Left ventricle myocardium superior (tissue), 1 donor: ENCODE data around the gene UFC1. TPM values are rescaled to one million over a fixed set of nuclear protein-coding genes. Genes with fewer than 3 reads are reported as not detected.

Source experiments
- ATAC-seq: fragments of 200-7000 bp; cut with Tn5 transposase; one replicate; pipeline ENCODE4 v1.9.1; 2020; ENCODE audit warnings: mild to moderate bottlenecking, moderate library complexity
- DNase-seq: peaks from one replicate; pipeline ENCODE4 v3.0.0-alpha.2; 2020
- intact Hi-C: fragments of 100-400 bp; cut with micrococcal nuclease; formaldehyde crosslinking; loops from one replicate; pipeline ENCODE4 v1.11.0; 2022
- total RNA-seq: library from RNA; stranded (reverse); fragmentation: NEBNext Ultra II Directional; extraction: Animal tissue kit (Norgen Biotek cat#: 25700); gene quantifications from one replicate; pipeline ENCODE4 v1.2.1, GENCODE V29; 2021
- donor health status: DM: no; HTN: yes; CAD: no; lungs with severe emphysema.

The UFC1 gene
- total RNA-seq, 1 donor from 2014 or later, result 78.0 TPM

DNA sequence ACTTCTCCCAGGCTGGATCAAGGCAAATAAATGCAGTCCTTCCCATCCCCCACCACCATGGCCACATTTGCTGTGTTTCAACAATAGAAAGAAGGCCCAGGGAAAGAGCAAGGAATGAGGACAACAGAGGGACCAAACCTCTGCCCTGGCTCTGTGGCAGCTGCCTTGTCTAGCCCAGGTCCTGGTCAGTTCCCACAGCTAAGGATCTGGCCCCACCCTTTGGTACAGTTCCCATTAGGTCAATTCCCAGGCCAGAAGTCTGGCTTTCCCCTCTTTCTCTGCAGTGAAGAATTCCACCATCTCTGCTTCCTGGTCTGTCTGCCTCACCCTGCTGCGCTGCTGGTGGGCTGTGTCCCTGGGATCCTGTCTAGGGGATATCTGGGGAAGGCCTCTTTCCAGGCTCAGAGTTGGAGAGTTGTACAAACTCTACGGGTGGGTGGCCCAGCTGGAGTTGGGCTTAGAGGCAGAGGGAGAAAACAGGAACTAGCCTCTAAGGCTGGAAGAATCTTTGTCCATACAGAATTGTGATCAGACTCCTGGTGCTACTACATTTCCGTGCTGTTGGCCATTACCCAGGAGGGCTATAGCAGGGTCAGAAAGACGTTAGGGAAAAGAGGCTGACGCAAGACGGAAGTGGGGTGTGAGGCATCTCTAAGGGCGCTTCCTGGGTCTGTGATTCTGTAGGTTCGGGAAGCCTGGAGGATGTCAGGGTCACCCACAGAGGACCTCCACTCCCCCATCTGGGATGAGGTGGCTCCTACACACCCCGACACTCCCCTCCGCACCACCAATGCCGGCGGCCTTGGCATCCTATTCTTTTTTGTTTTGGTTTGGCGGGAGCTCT is 47.4 kb downstream of the UFC1 start:
- DNase-seq (peak; percentile 58), ATAC-seq (peak; percentile 52)
- intact Hi-C loops, result loop anchor here (2.0 kb wide), 1 partner anchor 16 kb away; no protein-coding TSS in a partner anchor

DNA sequence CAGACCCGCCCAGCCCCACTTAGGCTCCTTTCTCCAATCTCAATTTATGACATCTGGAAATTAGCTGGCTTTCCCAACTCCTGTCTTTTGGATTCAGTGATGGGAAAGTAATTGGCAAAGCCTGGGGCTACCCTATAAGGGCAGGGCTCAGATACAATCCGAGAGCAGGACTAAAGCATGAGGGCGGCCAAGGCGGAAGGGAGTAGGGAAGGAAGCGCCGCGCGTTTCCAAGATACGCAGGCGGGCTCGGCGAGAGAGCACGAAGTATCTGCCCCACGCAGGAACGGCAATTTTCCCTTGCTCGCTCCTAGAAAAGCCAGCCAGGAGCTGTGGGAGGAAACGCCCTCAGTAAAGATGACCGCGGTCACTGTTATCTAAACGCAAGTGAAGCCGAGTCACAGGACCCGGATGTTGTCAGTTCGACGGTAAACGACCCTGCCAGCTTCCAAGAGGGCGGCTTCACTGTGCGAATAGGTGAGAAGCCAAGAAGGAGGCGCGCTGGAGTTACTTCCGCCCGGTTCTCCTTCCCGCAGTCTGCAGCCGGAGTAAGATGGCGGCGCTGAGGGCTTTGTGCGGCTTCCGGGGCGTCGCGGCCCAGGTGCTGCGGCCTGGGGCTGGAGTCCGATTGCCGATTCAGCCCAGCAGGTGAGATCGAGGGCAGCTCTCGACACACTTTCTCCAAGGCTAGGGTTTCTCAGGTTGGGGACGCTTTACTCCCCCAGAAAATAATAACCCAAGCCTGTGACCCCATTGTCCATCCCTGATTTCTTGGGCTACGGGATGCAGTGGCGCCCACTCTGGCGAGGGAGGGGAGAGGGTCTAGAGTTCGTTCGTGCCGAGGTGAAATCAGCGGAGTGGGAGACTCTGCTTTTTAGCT is 48.3 kb downstream of the UFC1 start, which contains the start of gene NDUFS2:
TSS of gene NDUFS2 (plus strand) at position 532 of the 877 bp plus-strand sequence. CDS start at position 551, 19 bp downstream.
- peak; percentile 97 for DNase-seq
- peak; percentile 84 for ATAC-seq
- intact Hi-C loops, result loop anchor here (2.0 kb wide), 1 partner anchor 17 kb away; no protein-coding TSS in a partner anchor

DNA sequence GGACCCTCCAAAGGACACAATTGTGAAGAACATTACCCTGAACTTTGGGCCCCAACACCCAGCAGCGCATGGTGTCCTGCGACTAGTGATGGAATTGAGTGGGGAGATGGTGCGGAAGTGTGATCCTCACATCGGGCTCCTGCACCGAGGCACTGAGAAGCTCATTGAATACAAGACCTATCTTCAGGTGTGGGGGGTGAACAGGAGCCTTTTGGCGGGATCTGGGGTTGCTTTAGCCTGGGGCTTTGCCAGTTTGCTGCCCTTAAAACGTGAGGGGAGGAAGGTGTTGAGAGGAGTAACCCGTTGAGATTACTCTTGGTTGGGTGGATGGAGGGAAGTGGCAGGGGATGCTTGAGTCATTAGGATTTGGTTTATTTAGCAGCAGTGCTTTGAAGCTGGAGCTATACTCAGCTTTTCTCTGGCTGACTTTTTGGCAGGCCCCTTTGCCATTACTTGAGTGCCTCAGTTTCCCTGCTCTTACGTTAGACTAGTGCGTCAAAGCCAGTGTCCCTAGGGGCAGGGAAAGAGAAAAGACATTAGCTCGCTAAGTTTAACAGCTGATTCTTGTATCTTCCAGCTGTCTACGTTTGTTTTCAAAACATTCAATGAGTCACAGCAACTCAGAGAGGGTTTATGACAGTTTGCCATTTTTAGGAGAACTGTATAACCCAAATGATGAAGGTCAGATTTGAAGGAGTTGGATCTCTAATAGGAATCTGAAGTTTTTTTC is 52.8 kb downstream of the UFC1 start:
- peak; percentile 38 for ATAC-seq
- intact Hi-C loops, result no loop called here

DNA sequence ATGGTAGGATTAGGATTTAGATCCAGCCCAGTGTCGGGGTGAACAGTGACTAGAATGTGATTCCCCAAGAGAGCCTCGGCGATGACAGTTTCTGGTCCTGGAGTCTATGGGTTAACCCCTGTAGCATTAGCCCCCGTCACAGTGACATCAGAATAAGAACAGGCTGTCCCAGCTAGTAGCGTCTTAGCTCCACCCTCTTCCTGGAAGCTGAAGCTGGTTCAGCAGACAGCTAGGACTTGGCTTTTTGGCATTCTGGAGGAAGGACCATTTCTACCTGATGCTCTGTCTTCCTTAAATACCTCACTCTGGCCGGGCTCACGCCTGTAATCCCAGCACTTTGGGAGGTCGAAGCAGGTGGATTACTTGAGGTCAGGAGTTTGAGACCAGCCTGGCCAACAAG is 53.4 kb downstream of the UFC1 start:
- ATAC-seq (peak; percentile 82), DNase-seq (peak; percentile 46)
- intact Hi-C loops, result no loop called here

More for the DNA sequence above, 52.8 kb downstream of the UFC1 start:
- DNase-seq, result no peak

Other genes starting within 250 kb of the UFC1 start
- gene ITLN2, start 199.2 kb upstream of the UFC1 start, total RNA-seq, result not detected
- gene F11R, start 132.8 kb upstream of the UFC1 start, total RNA-seq, result 8.3 TPM
- gene TSTD1, start 115.0 kb upstream of the UFC1 start, total RNA-seq, result 15.4 TPM
- 30.3 TPM for gene USF1, start 108.0 kb upstream of the UFC1 start, total RNA-seq
- gene ARHGAP30, start 84.1 kb upstream of the UFC1 start, total RNA-seq, result 3.7 TPM
- not detected for gene NECTIN4, start 64.4 kb upstream of the UFC1 start, total RNA-seq
- gene KLHDC9, start 55.6 kb upstream of the UFC1 start, total RNA-seq, result 5.2 TPM
- 64.8 TPM for gene PFDN2, start 35.9 kb upstream of the UFC1 start, total RNA-seq
- 33.0 TPM for gene NIT1, start 35.9 kb upstream of the UFC1 start, total RNA-seq
- 29.3 TPM for gene DEDD, start 21.3 kb upstream of the UFC1 start, total RNA-seq
- 22.9 TPM for gene USP21, start 5.5 kb downstream of the UFC1 start, total RNA-seq
- 10.7 TPM for gene PPOX, start 12.4 kb downstream of the UFC1 start, total RNA-seq
- 23.6 TPM for gene B4GALT3, start 23.5 kb downstream of the UFC1 start, total RNA-seq
- gene ADAMTS4, start 45.1 kb downstream of the UFC1 start, total RNA-seq, result 7.2 TPM
- gene NDUFS2, start 48.4 kb downstream of the UFC1 start, total RNA-seq, result 335 TPM
- gene FCER1G, start 61.3 kb downstream of the UFC1 start, total RNA-seq, result 24.8 TPM
- not detected for gene APOA2, start 69.7 kb downstream of the UFC1 start, total RNA-seq
- 41.8 TPM for gene TOMM40L, start 72.1 kb downstream of the UFC1 start, total RNA-seq
- not detected for gene NR1I3, start 84.2 kb downstream of the UFC1 start, total RNA-seq
- 0.17 TPM for gene PCP4L1, start 104.8 kb downstream of the UFC1 start, total RNA-seq
- 3.8 TPM for gene MPZ, start 156.0 kb downstream of the UFC1 start, total RNA-seq
- gene SDHC, start 160.4 kb downstream of the UFC1 start, total RNA-seq, result 415 TPM
- not detected for gene CFAP126, start 213.9 kb downstream of the UFC1 start, total RNA-seq